NCI-H187 (cell line): Measurements from ENCODE around the gene DLD.
"Not testable (repeated sequence)": the region's sequence is repeated elsewhere in the genome, so short reads cannot be mapped to it uniquely, and the experiment has no call there.

Source experiments
- DNase-seq, 2 experiments: peaks; one replicate each; lab custom pipeline; 2025; lab: John Stamatoyannopoulos, UW

The DLD gene

GRCh38 chr7:107945332-107945731, 54.3 kb downstream of the DLD start:
- DNase-seq = no peak

GRCh38 chr7:107946451-107946850, 55.5 kb downstream of the DLD start:
- DNase-seq = no peak

- DNase-seq = no peak
These were observed 55.9 kb downstream of the DLD start for GRCh38 chr7:107946881-107947280.

GRCh38 chr7:107948645-107949442, 57.9 kb downstream of the DLD start:
- no peak for DNase-seq

GRCh38 chr7:107949443-107949935, 58.5 kb downstream of the DLD start:
- no peak for DNase-seq

GRCh38 chr7:107951172-107951787, 60.3 kb downstream of the DLD start:
- DNase-seq = no peak

- DNase-seq = no peak
These were observed 60.9 kb downstream of the DLD start for GRCh38 chr7:107951896-107952295.

- no peak for DNase-seq
These were observed 62.4 kb downstream of the DLD start for GRCh38 chr7:107953265-107953923.

GRCh38 chr7:107953924-107954303, 62.9 kb downstream of the DLD start:
- DNase-seq = no peak

GRCh38 chr7:107955394-107955793, 64.4 kb downstream of the DLD start:
- no peak for DNase-seq

- DNase-seq = not testable (repeated sequence)
These were observed 66.0 kb downstream of the DLD start for GRCh38 chr7:107956950-107957349.

GRCh38 chr7:107957436-107957835, 66.5 kb downstream of the DLD start:
- DNase-seq = no peak

GRCh38 chr7:107958764-107959526, 68.0 kb downstream of the DLD start:
- no peak for DNase-seq

GRCh38 chr7:107959527-107959898, 68.5 kb downstream of the DLD start:
- DNase-seq = no peak

GRCh38 chr7:107960272-107960671, 69.3 kb downstream of the DLD start:
- DNase-seq = no peak

GRCh38 chr7:107961405-107961804, 70.4 kb downstream of the DLD start:
- no peak for DNase-seq

GRCh38 chr7:107962817-107963216, 71.8 kb downstream of the DLD start:
- no peak for DNase-seq

- no peak for DNase-seq
These were observed 73.5 kb downstream of the DLD start for GRCh38 chr7:107964510-107964909.

- DNase-seq = no peak
These were observed 75.7 kb downstream of the DLD start for GRCh38 chr7:107966711-107967110.

GRCh38 chr7:107967420-107967819, 76.4 kb downstream of the DLD start:
- DNase-seq = no peak

GRCh38 chr7:107968449-107968848, 77.5 kb downstream of the DLD start:
- no peak for DNase-seq

GRCh38 chr7:107969856-107970255, 78.9 kb downstream of the DLD start:
- no peak for DNase-seq
